ENCODE results near the gene PARVG. TPM values are rescaled to one million over a fixed set of nuclear protein-coding genes. Genes with fewer than 3 reads are reported as not detected.

The PARVG gene
- total and polyA plus RNA-seq, 9 of the 15 experiments (the other 6 are each of a cell fraction or from before 2014, with no cell fraction given) = 0.35 TPM; not detected in 8

GRCh38 chr22:44220727-44221680 lies 40.3 kb downstream of the PARVG start:
- WGBS (ENCODE audit: insufficient coverage, low coverage, missing lambda C conversion rate) = 3% methylated on average over 20 of the region's 23 CpGs
- no peaks in the 10 kb centered on the region for H4K20me1 ChIP-seq (replicated peaks; ENCODE audit: control insufficient read depth, insufficient read depth, low read length)
- no peaks in the 10 kb centered on the region for H3K36me3 ChIP-seq (ENCODE audit: control insufficient read depth, insufficient read depth, low read length)
- FAIRE-seq (no peak), DNase-seq (ENCODE audit: extremely low read depth in 1 of 4, low spot score in 3 of 4) (no peak), ATAC-seq (no peak)
- BruUV-seq (replicated peaks) = no TSS peak
- no peak overlapping the region for H3K4me3 ChIP-seq
- ChIA-PET POLR2A (interaction anchor here (1.6 kb wide), 1 partner anchor 11 kb away, joined by 3 read pairs; no protein-coding TSS in a partner anchor), CTCF (ENCODE audit: low intra/inter-chr PET ratio) (no interaction called here)
- no peak overlapping the region for H3K9ac ChIP-seq (ENCODE audit: insufficient read depth in 1 of 2, low read depth in 2 of 2, low read length in 2 of 2)
- H3K4me1 ChIP-seq (replicated peaks in 1 of 2; ENCODE audit: control insufficient read depth in 2 of 2, insufficient read depth in 2 of 2, low read length in 2 of 2) = no peaks in the 10 kb centered on the region
- no peak overlapping the region for H2AFZ ChIP-seq (ENCODE audit: low read depth, low read length)
- H3K79me2 ChIP-seq (ENCODE audit: control insufficient read depth, insufficient read depth, low read length) = no peaks in the 10 kb centered on the region
- intact Hi-C loops (cut with micrococcal nuclease) = no loop called here
- no peaks in the 10 kb centered on the region for H3K9me3 ChIP-seq (replicated peaks; ENCODE audit: control insufficient read depth, insufficient read depth, low read depth, low read length)
- peaks cover 0 to 27% of the 10 kb centered on the region in 2 experiments; a peak in 2 of 5 replicates for H3K27me3 ChIP-seq (ENCODE audit: control insufficient read depth in 2 of 2, insufficient read depth in 2 of 2, low read length in 2 of 2)
- H3K27ac ChIP-seq (ENCODE audit: extremely low read depth, low read depth, low read length) = no peak overlapping the region
- no peak overlapping the region for H3K4me2 ChIP-seq (ENCODE audit: insufficient read depth, low read length)
- H3K9me1 ChIP-seq (ENCODE audit: control insufficient read depth, insufficient read depth, low read length) = no peaks in the 10 kb centered on the region
- in situ Hi-C loops (cut with MboI) = no loop called here
- no peak for TF ChIP-seq ZNF239 (CRISPR knock-in tag; IDR thresholded peaks at IDR 0.05)
- TF ChIP-seq, protein P1, sequence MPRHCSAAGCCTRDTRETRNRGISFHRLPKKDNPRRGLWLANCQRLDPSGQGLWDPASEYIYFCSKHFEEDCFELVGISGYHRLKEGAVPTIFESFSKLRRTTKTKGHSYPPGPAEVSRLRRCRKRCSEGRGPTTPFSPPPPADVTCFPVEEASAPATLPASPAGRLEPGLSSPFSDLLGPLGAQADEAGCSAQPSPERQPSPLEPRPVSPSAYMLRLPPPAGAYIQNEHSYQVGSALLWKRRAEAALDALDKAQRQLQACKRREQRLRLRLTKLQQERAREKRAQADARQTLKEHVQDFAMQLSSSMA (CRISPR knock-in tag; IDR thresholded peaks at IDR 0.05) = no peak
- TF ChIP-seq, protein P2, sequence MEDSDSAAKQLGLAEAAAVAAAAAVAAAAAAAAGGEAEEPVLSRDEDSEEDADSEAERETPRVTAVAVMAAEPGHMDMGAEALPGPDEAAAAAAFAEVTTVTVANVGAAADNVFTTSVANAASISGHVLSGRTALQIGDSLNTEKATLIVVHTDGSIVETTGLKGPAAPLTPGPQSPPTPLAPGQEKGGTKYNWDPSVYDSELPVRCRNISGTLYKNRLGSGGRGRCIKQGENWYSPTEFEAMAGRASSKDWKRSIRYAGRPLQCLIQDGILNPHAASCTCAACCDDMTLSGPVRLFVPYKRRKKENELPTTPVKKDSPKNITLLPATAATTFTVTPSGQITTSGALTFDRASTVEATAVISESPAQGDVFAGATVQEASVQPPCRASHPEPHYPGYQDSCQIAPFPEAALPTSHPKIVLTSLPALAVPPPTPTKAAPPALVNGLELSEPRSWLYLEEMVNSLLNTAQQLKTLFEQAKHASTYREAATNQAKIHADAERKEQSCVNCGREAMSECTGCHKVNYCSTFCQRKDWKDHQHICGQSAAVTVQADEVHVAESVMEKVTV (CRISPR knock-in tag; IDR thresholded peaks at IDR 0.05) = no peak
- TF ChIP-seq, protein P3, sequence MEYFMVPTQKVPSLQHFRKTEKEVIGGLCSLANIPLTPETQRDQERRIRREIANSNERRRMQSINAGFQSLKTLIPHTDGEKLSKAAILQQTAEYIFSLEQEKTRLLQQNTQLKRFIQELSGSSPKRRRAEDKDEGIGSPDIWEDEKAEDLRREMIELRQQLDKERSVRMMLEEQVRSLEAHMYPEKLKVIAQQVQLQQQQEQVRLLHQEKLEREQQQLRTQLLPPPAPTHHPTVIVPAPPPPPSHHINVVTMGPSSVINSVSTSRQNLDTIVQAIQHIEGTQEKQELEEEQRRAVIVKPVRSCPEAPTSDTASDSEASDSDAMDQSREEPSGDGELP (CRISPR knock-in tag; IDR thresholded peaks at IDR 0.05; ENCODE audit: borderline replicate concordance) = no peak
- TF ChIP-seq, protein P4, sequence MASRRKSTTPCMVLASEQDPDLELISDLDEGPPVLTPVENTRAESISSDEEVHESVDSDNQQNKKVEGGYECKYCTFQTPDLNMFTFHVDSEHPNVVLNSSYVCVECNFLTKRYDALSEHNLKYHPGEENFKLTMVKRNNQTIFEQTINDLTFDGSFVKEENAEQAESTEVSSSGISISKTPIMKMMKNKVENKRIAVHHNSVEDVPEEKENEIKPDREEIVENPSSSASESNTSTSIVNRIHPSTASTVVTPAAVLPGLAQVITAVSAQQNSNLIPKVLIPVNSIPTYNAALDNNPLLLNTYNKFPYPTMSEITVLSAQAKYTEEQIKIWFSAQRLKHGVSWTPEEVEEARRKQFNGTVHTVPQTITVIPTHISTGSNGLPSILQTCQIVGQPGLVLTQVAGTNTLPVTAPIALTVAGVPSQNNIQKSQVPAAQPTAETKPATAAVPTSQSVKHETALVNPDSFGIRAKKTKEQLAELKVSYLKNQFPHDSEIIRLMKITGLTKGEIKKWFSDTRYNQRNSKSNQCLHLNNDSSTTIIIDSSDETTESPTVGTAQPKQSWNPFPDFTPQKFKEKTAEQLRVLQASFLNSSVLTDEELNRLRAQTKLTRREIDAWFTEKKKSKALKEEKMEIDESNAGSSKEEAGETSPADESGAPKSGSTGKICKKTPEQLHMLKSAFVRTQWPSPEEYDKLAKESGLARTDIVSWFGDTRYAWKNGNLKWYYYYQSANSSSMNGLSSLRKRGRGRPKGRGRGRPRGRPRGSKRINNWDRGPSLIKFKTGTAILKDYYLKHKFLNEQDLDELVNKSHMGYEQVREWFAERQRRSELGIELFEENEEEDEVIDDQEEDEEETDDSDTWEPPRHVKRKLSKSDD (conservative IDR thresholded peaks at IDR 0.05; ENCODE audit: low read length) = no peak
- TF ChIP-seq, protein P5, sequence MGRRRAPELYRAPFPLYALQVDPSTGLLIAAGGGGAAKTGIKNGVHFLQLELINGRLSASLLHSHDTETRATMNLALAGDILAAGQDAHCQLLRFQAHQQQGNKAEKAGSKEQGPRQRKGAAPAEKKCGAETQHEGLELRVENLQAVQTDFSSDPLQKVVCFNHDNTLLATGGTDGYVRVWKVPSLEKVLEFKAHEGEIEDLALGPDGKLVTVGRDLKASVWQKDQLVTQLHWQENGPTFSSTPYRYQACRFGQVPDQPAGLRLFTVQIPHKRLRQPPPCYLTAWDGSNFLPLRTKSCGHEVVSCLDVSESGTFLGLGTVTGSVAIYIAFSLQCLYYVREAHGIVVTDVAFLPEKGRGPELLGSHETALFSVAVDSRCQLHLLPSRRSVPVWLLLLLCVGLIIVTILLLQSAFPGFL (CRISPR knock-in tag; IDR thresholded peaks at IDR 0.05) = no peak
- no peak for TF ChIP-seq ZNF518B (CRISPR knock-in tag; IDR thresholded peaks at IDR 0.05)
- TF ChIP-seq CBX2 (IDR thresholded peaks at IDR 0.05; ENCODE audit: insufficient read depth, low read length, poor library complexity, severe bottlenecking) = no peak

Measured in K562 (cell line).